Stimulated activated naive CD8-positive, alpha-beta T cell treated with anti-CD3 and anti-CD28 coated beads, Interleukin-15, Interleukin-2, amounts not matched to agents 100 U/mL and 50 U/mL, for 24 hours (primary cell): ENCODE results near the gene A1BG.
"Not testable (repeated sequence)": the region's sequence is repeated elsewhere in the genome, so short reads cannot be mapped to it uniquely, and the experiment has no call there.

Experiments used
- ATAC-seq: fragments of 150-1000 bp; cut with Tn5 transposase; one replicate; pipeline ENCODE4 v1.10.0; 2021
- DNase-seq: peaks from one replicate; pipeline ENCODE4 v3.0.0; 2021

A1BG gene

DNA sequence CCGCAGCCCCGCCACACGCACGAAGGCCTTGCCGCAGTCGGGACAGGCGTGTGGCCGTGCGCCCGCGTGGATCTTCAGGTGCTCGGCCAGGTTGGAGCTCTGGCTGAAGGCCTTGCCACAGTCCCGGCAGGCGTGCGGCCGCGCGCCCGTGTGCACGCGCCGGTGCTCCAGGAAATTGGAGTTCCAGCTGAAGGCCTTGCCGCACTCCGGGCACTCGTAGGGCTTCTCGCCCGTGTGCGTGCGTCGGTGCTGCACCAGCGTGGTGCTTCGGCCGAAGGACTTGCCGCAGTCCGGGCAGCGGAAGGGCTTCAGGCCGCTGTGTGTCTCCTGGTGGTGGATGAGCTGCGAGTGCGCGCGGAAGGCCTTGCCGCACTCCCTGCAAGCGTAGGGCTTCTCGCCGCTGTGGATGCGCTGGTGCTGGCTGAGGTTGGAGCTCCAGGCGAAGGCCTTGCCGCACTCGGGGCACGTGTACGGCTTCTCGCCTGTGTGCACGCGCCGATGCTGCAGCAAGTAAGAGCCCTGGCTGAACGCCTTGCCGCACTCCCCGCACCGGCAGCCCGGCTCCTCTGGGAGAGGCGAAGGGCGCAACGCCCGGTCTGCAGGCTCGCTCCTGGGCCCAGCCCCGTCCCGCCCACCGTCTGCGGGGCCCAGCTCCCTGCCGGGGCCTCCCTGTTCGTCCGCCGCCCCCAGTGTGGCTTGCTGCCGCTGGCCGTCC lies 3.6 kb upstream of the A1BG start:
- DNase-seq (no peak), ATAC-seq (no peak)

DNA sequence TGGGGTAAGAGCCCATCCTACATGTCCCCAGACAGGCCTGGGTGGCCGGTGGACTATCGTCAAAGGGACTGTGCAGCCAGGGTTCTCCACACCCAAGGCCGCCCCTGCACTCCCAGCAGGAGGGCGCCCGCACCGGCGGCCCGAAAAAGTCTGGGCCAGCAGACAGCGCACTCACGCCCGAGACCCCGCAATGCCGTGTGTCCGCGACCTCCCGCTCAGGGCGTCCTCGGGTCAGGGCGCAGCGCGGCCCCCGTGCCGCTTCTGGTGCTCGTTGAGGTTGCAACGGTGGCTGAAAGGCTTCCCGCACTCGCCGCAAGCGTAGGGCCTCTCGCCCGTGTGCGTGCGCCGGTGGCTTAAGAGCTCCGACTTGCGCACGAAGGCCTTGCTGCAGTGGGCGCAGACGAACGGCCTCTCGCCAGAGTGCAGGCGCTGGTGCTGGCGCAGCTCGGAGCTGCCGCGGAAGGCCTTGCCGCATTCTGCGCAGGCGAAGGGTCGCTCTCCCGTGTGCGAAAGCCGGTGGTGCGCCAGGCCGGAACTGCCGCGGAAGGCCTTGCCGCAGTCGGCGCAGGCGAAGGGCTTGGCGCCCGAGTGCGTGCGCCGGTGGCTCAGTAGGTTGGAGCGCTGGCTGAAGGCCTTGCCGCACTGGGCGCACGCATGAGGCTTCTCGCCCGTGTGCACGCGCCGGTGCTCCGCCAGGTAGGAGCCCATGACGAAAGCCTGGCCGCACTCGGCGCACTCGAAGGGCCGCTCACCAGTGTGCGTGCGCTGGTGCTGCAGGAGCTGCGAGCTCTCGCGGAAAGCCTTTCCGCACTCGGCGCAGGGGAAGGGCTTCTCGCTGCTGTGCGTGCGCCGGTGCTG lies 2.8 kb upstream of the A1BG start:
- peak; percentile 37 for DNase-seq
- peak; percentile 44 for ATAC-seq

DNA sequence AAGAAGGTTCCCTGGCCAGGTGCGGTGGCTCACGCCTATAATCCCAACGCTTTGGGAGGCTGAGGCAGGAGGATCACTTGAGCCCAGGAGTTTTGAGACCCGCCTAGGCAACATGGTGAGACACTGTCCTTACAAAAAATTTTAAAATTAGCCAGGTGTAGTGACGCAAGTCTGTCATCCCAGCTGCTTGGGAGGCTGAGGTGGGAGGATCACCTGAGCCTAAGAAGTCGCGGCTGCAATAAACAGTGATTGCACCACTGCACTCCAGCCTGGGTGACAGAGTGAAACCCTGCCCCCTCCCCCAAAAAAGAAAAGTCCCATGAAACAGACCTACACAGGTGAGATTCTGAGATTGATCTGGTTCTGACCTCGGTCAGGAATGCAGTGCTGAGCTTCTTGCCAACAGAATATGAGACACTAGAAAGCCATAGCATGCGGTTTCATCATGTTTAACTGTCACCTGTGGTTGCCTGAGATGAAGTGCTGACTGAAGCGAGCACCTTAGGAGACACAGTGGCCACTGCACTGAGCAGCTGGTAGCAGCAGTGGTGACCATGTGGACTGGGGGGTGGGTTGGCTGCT lies 2.0 kb upstream of the A1BG start:
- no peak for DNase-seq
- no peak for ATAC-seq

DNA sequence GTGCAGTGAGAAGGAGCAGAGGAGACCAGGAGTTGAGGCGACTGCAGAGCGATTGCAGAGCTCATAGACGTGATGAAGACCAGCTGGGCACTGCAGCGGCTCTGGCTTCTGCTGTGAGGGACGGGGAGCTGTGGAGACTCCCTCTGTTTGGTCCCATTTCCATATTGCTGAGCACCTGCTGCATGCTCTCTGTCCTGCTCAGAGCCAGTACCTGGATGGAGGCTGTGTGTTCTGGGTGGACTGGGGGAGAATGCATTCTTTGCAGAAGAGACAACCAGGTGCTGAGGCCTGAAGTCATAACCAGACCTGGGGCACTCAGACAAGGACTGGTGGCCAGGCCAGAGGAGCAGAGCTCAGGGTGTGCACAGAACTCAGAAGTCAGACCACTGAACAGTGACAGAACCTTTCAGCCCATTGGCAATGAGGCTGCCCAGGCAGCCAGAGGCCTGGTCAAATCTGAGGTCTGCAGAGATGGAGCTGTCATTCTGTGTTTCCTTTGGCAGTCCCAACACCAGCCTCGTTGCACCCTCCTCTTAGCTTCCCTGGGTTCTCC lies 1.3 kb upstream of the A1BG start:
- DNase-seq (no peak), ATAC-seq (no peak)

DNA sequence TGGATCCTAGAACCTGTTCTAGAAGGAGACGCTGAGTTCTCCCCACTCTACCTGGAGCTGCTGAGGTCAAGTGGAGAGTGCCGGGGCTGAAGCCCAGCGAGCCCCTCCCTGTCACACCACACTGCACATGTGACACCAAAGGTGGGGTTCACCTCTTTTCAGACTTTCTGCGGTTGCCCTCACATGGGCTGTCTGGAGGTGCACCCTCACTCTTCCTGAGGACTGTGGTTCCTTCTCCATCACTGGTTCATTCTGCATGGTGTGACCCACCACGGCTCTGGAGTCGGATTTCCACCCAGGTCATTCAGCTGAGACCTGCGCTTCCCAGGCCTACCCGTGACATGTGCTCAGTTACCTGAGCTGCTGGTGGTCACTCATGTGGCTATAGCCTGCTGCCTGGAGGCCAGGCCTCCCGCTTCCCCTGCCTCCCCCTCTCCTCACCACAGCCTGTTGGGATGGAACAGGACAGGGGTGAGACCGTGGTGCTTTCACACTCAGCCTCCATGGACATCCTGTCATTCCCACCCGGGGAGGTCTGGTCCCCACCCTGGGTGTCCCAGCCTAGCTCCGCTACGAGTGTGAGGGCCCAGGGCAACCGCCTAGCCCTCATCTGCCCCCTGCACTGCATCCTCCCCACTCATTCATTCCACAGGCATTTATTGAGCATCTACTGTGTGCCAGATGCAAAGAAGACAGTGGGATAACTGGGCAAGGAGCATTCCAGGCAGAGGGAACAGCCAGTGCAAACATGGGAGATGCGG lies 605 bp upstream of the A1BG start:
- ATAC-seq: no peak

DNA sequence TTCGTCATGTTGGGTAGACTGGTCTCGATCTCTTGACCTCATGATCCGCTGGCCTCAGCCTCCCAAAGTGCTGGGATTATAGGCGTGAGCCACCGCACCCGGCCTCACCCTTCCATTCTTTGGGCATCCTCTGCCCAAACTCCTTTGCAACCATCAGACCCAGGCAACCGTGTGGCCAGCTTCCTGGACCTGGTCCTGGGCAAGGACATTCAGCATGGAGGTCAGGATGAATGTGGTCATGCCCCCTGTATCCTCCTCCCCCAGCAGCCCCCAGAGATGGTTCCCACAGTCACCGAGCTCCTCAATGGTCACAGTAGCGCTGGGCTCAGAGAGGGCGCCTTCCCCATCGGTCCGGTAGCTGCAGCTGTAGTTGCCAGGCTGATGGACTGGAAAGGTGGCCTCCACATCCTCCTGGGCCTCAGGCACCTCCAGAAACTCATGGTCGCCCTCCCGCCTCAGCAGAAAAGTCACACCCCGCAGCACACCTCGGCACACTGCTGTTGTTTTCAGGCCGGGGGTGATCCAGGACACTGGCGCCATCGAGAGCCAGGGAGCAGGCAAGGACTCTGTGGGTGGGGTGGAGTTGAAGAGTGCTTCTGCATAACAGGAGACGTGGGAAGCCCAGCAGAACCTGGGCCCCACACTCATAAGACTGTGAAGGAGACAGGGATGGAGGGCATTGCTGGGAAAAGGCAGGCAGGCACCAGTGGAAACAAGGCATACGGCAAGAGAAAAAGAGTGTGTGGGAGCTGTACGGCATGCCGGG lies 1.1 kb downstream of the A1BG start:
- DNase-seq: no peak
- no peak for ATAC-seq

More for the DNA sequence above, 605 bp upstream of the A1BG start:
- DNase-seq: no peak

DNA sequence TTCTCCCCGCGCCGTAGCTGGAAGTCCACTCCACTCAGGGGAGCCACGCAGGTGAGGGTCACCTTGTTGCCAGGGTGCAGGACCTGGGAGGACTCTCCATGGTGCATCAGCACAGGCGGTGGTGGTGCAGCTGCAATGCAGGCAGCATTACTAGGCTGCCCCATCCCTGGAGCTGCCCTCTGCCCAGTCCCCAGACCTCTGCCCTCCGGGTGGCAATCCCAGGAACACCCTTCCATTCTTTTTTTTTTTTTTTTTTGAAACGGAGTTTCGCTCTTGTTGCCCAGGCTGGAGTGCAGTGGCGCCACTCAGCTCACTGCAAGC lies 1.8 kb downstream of the A1BG start:
- DNase-seq (no peak), ATAC-seq (no peak)

DNA sequence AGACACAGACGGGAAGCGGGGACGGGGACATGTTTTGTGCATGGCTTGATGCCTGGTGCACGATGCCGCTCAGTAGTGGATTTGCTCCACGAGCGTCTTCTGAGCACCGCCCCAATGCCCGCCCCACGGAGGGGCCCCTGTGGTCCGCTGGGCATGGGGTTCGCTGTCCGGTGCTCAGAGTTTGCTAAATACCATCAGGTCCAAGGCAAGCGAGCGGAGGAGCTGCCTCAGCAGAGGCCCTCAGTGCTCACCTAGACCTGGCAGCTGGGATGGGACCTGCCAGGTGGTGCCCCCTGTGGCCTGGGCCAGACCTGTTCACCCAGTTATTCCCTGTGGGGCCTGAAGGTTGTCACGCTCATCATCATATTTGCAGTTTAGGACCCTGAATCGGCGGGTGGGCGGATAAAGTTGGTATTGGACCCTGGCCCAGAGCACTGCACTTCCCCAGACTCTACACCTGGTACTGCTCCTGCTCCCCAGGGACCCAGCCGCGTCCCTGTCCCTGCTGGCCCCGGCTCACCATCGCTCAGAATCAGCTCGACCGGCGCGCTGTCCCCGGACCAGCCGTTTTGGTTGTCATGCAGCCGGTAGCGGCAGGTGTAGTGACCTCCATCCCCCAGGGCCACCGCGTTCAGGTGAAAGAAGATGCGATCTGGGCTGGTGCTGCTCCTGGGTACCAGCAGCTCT lies 2.3 kb downstream of the A1BG start:
- no peak for DNase-seq
- no peak for ATAC-seq

DNA sequence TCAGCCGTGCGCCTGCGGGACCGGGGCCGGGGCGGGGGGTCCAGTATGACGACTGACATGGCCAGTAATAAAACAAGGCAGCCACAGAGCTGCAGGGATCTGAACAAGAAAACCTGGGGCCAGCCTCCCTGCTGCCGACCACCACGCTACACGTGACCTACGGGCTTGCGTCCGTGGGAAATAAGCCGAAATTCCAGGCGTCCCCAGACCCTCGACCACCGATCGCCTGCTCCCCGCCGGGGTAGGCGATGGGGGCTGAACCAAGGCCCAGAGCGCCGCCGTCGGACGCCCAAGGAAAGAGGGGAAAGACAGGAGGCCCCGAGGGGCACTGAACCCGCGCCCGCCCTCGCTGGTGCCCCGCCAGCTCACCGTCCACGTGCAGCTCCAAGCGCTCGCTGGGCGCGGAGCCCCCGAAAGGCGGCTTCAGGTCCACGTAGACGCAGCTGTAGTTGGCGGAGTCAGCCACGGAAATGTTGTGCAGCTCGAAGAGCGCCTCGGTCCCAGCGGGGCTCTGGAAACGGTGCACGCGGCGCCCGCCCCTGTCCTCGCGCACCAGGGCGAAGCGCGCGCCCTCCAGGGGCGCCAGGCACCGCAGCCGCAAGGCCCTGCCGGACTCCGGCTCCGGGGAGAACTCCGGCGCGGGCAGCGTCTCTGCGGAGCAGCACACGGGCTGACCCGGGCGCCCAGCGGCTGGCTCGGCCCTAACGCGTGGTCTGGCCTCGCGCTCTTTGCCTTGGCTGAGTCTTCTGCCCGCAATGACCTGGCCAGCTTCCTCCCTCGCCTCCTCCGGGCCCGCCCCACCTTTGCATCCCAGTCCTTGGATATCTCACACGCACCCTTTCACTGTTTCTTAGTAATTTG lies 3.1 kb downstream of the A1BG start:
- no peak for DNase-seq
- no peak for ATAC-seq

DNA sequence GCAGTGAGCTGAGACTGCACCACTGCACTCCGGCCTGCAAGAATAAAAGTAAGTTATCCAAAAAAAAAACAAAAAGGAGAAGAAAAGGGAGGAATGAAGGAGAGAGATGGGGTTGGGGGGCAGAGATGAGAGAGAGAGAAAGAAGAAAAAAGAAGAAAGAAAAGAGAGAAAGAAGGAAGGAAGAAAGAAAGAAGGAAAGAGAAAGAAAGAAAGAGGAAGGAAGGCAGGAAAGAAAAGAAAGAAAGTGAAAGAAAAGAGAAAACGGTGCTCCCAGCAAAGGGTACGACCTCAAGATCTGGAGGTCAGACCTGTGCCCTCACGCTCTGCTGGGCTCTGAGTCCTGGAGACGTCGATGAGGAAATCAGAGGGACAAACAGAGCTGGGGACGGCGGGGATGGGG lies 3.7 kb downstream of the A1BG start:
- DNase-seq (no peak), ATAC-seq (no peak)

DNA sequence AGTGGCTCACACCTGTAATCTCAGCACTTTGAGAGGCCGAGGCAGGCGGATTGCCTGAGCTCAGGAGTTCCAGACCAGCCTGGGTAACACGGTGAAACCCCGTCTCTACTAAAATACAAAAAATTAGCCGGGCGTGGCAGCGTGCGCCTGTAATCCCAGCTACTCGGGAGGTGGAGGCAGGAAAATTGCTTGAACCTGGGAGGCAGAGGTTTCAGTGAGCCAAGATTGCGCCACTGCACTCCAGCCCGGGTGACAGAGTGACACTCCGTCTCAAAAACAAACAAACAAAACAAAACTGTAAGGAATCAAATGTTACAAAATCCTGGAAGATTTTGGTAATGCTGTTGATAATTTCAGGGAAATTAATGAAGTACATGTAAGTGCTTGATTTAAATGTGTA lies 5.2 kb downstream of the A1BG start:
- not testable (repeated sequence) for ATAC-seq, DNase-seq

DNA sequence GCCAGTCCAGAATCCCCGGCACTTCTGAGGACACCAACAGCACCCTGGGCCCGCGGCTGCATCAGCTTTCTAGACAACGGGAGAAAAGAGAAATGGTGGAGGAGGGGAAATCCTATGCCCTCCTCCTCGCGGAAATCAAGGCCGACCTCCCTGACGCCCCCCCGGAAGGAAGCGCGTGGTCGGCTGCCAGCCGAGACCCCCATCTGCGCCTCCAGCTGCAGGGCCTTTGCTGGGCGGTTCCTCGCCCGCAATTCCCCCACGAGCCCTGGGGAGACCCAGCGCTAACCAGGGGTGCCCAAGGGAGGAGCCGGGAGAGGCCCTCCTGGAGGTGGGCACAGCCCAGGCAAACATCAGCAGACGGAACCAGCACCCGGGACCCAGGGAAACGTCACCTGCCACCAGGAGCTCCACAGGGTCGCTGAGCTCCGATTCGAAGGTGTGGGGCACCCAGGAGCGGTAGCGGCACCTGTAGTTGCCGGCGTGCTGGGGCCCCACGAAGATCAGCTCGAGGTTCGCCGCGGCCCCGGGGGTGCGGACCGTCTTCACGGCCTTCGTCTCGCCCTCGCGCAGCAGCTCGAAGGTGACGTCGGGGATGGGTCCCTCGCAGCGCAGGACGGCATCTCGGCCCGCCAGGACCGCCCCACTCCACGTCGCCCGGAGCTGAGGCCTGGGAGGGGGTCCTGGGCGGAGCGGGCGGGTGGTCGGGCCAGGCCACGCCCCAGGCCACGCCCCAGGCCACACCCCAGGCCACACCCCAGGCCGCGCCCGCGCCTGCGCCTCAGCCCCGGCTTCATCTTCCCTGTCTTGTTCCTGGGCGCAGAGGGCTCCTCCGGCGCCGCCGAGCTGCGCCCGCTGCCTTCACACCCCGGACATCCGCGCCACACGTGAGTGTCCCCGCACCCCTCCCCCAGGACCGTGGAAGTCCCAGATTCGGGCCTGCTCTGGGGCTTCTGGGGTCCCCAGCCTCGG lies 6.0 kb downstream of the A1BG start:
- ATAC-seq: peak; percentile 95
- peak; percentile 78 for DNase-seq

DNA sequence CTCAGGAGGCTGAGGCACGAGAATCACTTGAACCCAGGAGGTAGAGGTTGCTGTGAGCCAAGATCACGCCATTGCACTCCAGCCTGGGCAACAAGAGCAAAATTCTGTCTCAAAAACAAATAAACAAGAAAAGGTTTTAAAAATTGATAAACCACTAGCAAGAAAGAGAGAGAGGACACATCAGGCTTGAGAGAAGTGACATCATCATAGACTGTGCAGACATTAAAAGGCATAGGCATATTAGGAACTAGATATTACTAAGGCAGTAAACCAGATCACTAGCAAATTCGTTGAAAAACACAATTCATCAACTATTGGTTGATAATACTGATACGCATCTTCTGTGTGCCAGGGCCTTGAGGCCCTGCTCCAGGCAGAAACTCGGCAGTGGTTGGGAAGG lies 7.7 kb downstream of the A1BG start:
- no peak for ATAC-seq
- DNase-seq: no peak

DNA sequence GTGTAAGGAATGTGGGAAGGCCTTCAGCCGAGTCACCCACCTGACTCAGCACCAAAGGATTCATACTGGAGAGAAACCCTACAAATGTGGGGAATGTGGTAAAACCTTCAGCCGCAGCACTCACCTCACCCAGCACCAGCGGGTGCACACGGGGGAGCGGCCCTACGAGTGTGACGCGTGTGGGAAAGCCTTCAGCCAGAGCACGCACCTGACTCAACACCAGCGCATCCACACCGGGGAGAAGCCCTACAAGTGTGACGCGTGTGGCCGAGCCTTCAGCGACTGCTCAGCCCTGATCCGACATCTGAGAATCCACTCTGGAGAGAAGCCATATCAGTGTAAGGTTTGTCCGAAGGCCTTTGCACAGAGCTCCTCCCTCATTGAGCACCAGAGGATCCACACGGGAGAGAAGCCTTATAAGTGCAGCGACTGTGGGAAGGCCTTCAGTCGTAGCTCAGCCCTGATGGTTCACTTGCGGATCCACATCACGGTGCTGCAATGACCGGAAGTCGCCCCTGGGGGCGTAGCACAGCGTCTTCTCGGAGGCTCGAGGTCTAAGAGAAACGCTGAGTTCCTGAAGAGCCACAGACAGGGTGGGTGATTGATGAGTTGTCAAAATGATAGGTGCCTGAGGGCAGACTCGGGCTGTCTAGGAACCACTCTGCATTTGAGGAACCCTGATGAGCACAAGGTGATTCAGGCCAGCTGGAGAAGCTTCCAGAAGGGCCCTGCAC lies 14.3 kb downstream of the A1BG start:
- no peak for ATAC-seq
- DNase-seq: no peak

DNA sequence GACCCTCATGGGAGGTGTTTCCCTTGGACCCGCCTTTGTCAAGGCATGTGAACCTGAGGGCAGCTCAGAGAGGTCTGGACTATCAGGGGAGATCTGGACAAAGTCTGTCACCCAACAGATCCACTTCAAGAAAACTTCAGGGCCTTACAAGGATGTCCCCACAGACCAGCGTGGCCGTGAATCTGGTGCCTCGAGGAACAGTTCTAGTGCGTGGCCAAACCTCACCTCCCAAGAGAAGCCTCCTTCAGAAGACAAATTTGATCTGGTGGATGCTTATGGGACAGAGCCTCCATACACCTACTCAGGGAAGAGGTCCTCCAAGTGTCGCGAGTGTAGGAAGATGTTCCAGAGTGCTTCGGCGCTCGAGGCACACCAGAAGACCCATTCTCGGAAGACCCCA lies 15.0 kb downstream of the A1BG start:
- ATAC-seq (no peak), DNase-seq (no peak)

DNA sequence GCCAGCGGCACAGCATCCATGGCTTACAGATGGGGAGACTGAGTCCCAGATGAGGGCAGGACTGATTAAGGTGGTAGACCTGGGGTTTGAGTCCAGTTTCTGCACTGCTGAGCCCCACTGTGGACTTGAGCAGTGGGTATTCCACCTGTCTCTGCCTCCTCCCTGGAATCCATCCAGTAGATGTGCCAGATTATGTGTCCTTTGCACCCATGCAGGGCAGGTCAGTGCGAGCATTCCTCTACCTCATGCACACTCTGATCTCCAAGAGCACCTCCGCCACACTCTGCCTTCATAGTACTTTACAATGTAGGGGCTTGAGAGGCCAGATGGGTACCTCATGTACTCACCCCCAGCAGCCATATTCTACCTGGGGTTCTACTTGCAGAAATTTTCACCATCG lies 16.5 kb downstream of the A1BG start:
- no peak for ATAC-seq
- no peak for DNase-seq

DNA sequence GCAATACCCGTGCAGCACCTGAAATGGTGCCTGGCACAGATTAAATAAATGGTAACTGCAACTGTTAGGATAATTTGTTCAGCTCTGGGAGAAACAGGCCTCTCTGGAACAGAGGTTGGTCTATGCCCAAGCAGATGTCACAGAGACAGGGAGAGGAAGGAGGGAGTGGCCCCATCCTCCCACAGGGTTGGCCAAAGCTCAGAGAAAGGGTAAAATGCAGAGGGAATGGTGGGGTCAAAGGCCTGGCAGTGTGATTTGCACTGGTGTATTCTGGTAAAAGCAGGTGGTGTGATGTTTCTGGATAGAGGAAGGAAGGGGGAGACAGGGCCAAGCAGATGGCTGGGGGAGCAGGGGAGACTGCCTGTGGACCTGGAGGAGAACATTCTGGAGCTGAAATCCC lies 17.1 kb downstream of the A1BG start:
- DNase-seq (no peak), ATAC-seq (no peak)

DNA sequence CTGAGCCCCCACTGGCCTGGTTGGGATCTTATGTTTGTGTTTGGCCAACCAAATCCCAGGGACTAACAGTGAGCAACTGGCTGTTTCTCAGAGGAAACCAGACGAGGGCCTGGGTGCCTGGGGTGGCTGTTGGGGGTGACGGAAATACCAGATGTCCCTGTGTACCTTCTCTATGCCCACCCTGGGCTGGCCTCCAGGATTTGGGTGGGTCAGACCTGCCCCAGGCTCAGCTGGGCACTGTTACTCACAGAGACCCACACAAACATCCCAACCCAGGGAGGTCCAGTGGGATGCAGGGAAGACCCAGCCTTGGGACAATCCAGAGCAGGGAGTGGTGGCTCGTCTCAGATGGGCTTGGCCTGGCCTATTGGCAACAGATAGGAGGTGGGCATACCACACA lies 17.7 kb downstream of the A1BG start:
- no peak for ATAC-seq
- DNase-seq: no peak
